ENCODE results near the gene DNAI4.

DNA sequence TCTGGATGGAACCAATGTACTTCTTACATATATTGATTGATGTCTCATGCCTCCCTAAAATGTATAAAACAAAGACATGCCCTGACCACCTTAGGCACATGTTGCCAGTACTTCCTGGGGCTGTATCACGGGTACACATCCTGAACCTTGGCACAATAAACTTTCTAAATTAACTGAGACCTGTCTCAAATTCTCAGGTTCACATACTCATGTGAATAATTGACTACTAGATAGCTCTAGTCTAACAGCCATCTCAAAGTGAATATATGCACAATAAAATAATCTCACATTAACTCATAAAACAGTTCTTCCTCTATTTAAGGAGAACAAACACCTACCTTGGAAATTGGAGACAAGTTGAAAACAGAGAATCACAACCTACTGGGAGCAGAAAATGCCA, 5.6 kb downstream of the DNAI4 start:
- TF ChIP-seq REST (IDR thresholded peaks at IDR 0.05; ENCODE audit: insufficient read depth in 1 of 2, low read depth in 2 of 2, low read length in 1 of 2) (no peak), TCF7L2 (IDR thresholded peaks at IDR 0.05; ENCODE audit: low read depth, low read length) (no peak), SIN3A (IDR thresholded peaks at IDR 0.05; ENCODE audit: borderline replicate concordance, insufficient read depth, low read depth, low read length) (no peak), POLR2AphosphoS5 (IDR thresholded peaks at IDR 0.05; ENCODE audit: low read depth, low read length) (no peak)
- TF ChIP-seq, protein P1, sequence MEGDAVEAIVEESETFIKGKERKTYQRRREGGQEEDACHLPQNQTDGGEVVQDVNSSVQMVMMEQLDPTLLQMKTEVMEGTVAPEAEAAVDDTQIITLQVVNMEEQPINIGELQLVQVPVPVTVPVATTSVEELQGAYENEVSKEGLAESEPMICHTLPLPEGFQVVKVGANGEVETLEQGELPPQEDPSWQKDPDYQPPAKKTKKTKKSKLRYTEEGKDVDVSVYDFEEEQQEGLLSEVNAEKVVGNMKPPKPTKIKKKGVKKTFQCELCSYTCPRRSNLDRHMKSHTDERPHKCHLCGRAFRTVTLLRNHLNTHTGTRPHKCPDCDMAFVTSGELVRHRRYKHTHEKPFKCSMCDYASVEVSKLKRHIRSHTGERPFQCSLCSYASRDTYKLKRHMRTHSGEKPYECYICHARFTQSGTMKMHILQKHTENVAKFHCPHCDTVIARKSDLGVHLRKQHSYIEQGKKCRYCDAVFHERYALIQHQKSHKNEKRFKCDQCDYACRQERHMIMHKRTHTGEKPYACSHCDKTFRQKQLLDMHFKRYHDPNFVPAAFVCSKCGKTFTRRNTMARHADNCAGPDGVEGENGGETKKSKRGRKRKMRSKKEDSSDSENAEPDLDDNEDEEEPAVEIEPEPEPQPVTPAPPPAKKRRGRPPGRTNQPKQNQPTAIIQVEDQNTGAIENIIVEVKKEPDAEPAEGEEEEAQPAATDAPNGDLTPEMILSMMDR (IDR thresholded peaks at IDR 0.05): no peak

Measured in Panc1 (cell line).